GM21360 (cell line): ENCODE results near the gene KLHL33.
"Not testable (repeated sequence)": the region's sequence is repeated elsewhere in the genome, so short reads cannot be mapped to it uniquely, and the experiment has no call there.

Source experiments
- ATAC-seq: cut with Tn5 transposase; IDR thresholded peaks from one replicate; pipeline ENCODE4 v1.9.1; 2021; ENCODE audit warnings: mild to moderate bottlenecking, moderate library complexity; ENCODE audit not compliant: unreplicated experiment

The KLHL33 gene

DNA sequence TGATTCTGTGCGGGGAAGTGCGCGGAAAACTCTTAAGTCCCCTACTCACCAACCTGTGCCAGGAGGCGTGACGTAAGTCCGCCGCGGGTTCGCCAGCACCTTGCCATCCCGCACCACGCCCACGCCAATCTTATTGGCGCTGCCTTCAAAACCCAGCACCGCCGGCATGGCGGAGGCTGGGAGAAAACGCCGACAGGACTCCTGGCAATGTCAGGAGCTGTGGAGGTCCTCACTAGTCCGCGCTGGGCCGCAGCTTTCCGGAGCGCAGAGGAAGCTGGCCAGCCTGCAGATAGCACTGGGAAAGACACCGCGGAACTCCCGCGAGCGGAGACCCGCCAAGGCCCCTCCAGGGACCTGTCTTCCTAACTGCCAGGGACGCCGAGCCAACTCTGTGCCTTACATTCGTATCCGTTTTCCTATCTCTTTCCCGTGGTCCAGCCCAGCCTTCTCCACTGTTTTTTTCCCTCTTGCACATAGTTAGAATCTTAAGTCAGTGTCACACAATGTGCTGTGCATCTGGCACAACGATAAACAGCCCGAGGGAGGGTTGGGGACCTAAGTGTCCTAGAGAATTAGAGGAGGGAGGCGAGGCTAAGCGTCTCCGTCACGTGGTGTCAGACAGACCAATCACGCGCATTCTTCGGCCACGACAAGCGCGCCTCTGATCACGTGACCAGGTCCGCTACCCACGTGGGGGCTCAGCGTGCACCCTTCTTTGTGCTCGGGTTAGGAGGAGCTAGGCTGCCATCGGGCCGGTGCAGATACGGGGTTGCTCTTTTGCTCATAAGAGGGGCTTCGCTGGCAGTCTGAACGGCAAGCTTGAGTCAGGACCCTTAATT, 18.8 kb upstream of the KLHL33 start, which contains the start of the genes APEX1 and OSGEP:
TSS of gene APEX1 (plus strand) at position 711 of the 839 bp plus-strand sequence. CDS start 420 bp downstream, outside the sequence.
TSS of gene OSGEP (minus strand) at position 297 of the 839 bp plus-strand sequence. CDS start at position 168, 129 bp downstream.
- peak; percentile 83 for ATAC-seq

- ATAC-seq, result not testable (repeated sequence)
Observed at GRCh38 chr14:20452831-20453230, 16.9 kb upstream of the KLHL33 start.

DNA sequence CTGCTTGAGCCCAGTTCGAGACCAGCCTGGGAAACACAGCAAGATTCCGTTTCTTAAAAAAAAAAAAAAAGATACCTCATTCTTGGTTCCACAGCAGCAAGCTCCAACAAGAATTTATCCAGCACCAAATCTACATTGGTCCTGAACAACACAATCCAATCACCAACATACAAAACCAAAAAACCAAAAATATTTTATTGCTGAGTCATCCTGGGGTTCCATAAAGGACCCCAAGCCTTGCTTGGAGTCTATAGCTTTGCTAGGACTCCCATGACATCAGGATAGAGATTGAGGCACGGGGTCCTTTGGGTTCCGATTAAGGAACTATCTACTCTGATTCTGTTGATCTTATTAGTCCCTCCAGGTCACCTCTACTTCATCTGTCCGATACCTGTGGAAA, 10.9 kb upstream of the KLHL33 start:
- ATAC-seq, result no peak

DNA sequence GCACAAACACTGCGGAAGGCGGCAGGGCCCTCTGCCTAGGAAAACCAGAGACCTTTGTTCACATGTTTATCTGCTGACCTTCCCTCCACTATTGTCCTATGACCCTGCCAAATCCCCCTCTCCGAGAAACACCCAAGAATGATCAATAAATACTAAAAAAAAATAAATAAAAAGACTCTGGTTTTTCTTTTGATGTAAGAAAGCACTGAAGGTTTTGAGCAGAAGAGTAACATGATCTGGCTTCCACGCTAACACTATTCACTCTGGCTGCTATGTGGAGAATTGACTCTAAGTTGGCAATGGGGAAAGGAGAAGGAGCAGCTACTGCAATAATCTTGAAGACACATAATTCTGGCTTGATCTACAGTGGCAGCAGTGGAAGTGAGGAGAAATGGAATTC, 7.7 kb upstream of the KLHL33 start:
- not testable (repeated sequence) for ATAC-seq

- ATAC-seq, result no peak
Observed at GRCh38 chr14:20441461-20441860, 5.5 kb upstream of the KLHL33 start.

GRCh38 chr14:20440882-20441281, 4.9 kb upstream of the KLHL33 start:
- no peak for ATAC-seq

- no peak for ATAC-seq
Observed at GRCh38 chr14:20440465-20440864, 4.5 kb upstream of the KLHL33 start.

DNA sequence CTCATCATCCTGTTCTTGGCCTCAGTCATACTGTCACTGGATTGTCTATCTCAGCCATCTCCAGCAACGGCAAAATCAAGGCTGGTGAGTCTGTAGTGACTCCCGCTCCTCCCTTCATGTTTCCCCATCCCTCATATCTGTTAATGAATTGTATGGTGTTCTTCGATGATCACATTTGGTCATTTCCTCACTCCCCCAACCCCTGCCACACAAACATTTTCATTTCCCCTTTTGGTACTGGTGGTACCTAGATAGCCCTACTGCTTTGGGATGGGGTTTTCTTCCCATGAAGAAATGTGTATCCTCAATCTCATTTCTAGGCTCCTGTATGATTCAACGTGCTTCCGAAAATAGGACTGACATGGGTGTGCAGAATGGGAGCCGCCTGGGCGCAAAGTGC, 2.7 kb upstream of the KLHL33 start:
- no peak for ATAC-seq

- ATAC-seq, result no peak
Observed at GRCh38 chr14:20436363-20436755, 393 bp upstream of the KLHL33 start.

DNA sequence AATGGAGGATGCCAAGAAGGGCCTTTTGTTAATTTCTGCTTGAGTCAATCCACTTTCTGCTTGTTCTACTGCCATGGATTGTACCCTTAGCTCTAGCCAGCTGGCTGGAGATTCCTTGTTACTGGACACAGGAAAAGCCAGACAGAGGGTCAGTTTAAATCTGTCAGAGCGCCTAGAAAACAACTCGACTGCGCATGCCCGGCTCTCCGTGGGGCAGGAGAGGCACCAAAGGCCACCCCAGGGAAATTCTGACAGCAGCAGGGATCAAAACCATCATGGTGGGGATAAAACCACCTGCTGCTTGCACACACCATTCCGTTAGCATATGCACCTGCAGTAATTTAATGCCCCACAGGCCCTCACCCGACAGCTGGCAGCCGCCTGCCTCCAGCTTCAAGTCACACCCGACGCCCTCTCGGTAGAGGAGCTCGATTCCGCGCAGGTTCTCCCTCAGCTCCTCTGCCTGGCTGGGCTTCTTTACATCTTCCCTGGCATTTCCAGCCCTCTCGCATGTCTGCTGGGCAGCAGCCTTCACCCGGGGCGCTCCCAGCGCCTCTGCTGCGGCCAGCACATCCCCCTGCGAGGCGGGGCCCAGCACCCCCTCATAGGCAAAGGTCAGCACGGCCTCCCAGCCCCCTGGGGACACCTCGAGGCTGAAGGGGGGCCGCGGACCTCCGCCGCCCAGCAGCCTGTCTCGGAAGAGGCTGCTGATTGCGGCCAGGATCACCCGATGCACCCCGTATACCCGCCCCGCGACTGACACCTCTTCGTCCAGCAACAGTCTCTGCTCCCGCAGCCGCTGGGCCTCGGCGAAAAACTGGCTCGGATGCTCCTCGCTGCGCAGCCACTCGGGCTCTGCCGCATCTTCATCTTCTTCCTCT, 1.0 kb downstream of the KLHL33 start:
- ATAC-seq, result no peak

GRCh38 chr14:20429801-20430669, 5.9 kb downstream of the KLHL33 start:
- no peak for ATAC-seq

DNA sequence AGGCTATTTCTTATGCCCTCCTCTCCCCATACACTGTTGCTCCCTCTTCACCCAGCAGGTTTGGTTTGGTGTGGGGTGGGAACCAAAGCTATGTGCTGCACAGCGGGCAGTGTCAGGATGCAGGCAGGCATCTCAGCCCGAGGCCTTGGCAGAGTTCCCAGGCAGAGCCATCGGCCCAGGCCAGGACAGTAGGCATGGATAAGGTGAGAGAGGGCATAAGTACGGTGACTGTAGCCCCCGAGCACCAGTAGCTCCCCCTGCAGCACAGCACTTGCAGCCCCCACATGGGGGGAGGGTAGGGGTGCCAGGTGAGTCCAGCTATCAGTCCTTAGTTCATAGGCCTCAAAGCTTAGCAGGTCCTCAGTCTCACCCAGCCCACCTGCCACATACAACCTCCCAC, 7.2 kb downstream of the KLHL33 start:
- ATAC-seq, result no peak

- ATAC-seq, result peak; percentile 30
Observed at GRCh38 chr14:20428010-20428365, 8.0 kb downstream of the KLHL33 start.

DNA sequence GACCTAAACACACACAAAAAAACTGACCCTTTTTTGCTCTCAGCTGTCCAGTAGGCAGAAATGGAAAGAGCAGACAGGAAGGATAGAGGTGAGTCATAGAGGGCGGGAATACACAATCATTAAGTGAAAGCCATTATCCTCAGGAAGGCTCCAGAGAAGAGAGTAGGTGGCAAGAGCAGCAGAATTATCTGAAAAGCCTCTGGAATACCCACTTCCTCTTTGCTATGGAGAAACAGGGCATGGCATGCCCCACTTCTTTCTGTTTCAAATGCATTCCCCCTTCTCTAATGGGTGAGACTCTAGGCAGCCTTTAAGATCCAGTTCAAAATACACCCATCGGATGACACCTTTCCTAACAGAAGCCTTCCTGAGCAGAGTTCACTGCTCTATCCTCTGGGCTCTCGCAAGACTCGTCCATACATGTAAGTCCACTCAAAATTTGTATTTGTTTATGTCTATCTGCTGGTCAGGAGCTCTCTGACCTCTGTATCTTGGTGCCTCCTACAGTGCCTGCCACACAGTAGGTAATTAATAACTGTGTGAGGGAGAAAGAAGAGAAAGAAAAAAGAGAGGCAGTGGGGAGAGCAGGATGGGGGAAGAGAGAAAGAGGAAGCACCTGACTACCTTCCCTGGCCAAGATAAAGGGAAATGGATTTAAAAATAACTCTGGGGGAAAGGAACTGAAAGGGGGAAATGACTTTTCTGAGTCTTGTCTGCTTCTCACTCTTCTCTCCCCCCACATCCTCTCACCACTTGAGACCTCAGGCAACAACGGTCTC, 8.5 kb downstream of the KLHL33 start:
- ATAC-seq, result peak; percentile 65

GRCh38 chr14:20424851-20425250, 11.1 kb downstream of the KLHL33 start:
- no peak for ATAC-seq

DNA sequence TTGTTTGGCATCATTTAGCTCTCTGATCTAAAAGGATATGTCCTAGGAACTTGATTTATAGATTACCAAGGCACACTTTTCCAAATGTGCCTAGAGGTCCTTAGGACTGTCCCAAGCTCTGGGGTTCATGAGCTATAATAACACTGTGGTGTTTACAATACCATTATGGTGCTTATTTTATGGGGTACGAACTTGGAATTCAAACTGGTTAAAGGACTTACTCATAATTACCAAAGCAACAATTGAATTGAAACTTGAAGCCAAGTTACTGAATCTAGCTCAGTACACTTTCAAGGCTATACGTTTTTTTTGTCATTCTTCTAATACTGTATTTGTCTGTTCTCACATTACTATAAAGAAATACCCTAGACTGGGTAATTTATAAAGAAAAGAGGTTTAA, 13.1 kb downstream of the KLHL33 start:
- ATAC-seq, result no peak

- no peak for ATAC-seq
Observed at GRCh38 chr14:20421267-20421666, 14.7 kb downstream of the KLHL33 start.

DNA sequence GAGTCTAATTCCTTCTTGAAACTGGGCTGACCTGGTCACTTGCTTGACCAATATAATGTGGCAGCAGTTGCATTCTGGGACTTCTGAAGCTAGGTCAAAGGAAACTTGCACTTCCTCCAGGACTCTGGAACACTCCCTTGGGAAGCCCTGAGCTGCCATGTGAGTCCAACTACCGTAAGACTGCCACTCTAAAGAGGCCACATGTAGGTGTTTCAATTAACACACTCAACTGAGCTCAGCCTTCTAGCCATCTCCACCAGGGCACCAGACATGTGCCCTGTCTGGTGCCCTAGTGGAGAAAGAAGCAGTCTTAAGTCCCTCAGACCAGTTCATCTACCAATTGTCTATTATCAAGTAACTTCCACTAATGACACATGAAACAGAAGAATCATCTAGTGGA, 16.5 kb downstream of the KLHL33 start:
- no peak for ATAC-seq

GRCh38 chr14:20418501-20418909, 17.5 kb downstream of the KLHL33 start:
- no peak for ATAC-seq
